Measurements from ENCODE around the gene GLIPR1L2.
A peak's percentile ranks its signal among the peaks of the same experiment; 100 is the strongest.
"Not testable (repeated sequence)": the region's sequence is repeated elsewhere in the genome, so short reads cannot be mapped to it uniquely, and the experiment has no call there.

The GLIPR1L2 gene

DNA sequence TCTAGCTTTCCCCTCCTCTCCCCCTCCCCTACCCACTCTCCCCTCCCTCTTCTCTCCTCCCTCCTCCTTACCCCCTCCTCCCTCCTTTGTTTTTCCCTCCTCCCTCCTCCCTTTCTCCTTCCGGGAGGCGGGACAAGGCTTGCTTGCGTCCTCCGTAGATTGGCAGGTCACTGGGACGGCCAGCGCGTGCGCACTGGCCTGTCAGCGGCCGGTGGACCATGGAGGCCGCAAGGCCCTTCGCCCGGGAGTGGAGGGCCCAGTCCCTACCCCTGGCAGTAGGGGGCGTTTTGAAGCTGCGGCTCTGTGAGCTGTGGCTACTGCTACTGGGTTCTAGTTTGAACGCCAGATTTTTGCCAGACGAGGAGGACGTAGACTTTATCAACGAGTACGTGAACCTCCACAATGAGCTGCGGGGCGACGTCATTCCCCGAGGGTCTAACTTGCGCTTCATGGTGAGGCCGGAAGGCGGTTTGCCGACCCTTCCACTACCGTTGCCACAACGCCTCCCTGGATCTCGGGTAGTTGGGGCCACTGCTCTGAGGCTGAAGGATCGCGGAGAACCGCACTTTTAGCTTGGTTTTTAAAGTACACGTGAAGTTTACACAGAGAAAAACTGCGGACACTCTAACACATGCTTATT lies at the start of gene GLIPR1L2:
Gene GLIPR1L2, plus strand, starts transcription at position 191 of the 640 bp plus-strand sequence. Its CDS starts 28 bp downstream, at position 219.
- no peaks in the 10 kb centered on the region for H3K9me3 Mint-ChIP-seq
- H3K36me3 Mint-ChIP-seq (ENCODE audit: low read depth) = peaks cover 2% of the 10 kb centered on the region
- peaks cover 26% of the 10 kb centered on the region for H3K4me1 Mint-ChIP-seq (ENCODE audit: low read depth)
- H3K4me3 Mint-ChIP-seq = peak within 1 kb of the TSS; percentile 86
- peaks cover 4% of the 10 kb centered on the region for H3K27me3 Mint-ChIP-seq (ENCODE audit: low read depth)
- H3K27ac Mint-ChIP-seq = peak within 1 kb of the TSS; percentile 90

DNA sequence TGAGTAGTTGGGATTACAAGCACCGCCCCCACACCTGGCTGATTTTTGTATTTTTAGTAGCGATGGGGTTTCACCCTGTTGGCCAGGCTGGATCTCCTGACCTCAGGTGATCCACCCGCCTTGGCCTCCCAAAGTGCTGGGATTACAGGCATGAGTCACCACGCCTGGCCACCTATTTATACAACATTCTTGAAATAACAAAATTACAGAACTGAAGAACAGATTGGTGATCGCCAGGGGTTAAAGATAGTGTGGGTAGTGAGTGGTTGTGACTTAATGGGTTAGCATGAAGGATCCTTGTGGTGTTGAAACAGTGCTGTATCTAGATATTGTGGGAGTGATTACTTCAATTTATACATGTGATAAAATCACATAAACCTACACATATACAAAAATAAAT lies 49.0 kb upstream of the GLIPR1L2 start:
- no peaks in the 10 kb centered on the region for H3K36me3 Mint-ChIP-seq (ENCODE audit: low read depth)
- no peak overlapping the region for H3K4me3 Mint-ChIP-seq
- H3K4me1 Mint-ChIP-seq (ENCODE audit: low read depth) = peaks cover 13% of the 10 kb centered on the region
- peaks cover 2% of the 10 kb centered on the region for H3K9me3 Mint-ChIP-seq
- no peak overlapping the region for H3K27ac Mint-ChIP-seq
- H3K27me3 Mint-ChIP-seq (ENCODE audit: low read depth) = peaks cover 29% of the 10 kb centered on the region

DNA sequence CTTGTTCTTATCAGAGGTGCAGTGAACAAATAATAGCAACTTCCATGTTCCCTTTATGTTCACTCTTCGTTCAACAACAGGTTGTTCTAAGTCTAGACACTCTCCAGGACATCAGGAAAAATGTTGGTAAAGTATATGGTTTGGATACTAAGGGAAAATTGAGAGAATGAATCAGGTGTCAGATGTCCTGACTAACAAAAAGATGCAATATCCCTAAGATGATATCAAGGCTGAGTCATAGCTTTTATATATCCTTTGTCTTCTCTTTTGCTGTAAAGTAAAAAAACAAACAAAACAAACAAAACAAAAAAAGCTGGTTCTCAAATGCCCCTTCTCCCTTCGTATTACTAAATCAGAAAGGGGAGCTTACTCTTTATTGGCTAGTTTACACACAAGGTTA lies 45.4 kb upstream of the GLIPR1L2 start:
- Mint-ChIP-seq H3K36me3 (ENCODE audit: low read depth) (no peaks in the 10 kb centered on the region), H3K27me3 (ENCODE audit: low read depth) (peaks cover 18% of the 10 kb centered on the region), H3K9me3 (peaks cover 3% of the 10 kb centered on the region), H3K4me3 (no peak overlapping the region), H3K27ac (no peak overlapping the region), H3K4me1 (ENCODE audit: low read depth) (peaks cover 4% of the 10 kb centered on the region)

DNA sequence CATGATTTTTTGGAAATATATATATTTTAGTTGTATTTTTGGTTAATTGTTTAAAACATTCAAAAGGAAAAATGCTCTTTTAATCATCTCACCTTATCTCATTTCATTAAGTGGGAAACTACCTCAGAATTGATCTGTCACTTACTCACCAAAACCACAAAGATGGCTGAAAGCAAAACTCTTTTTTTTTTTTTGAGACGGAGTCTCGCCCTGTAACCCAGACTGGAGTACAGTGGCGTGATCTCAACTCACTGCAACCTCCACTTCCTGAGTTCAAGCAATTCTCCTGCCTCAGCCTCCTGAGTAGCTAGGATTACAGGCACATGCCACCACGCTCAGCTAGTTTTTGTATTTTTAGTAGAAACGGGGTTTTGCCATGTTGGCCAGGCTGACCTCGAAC lies 44.7 kb upstream of the GLIPR1L2 start:
- H3K36me3 Mint-ChIP-seq (ENCODE audit: low read depth); H3K9me3 Mint-ChIP-seq; H3K27ac Mint-ChIP-seq; H3K4me3 Mint-ChIP-seq; H3K4me1 Mint-ChIP-seq (ENCODE audit: low read depth): not testable (repeated sequence)
- peaks cover 15% of the 10 kb centered on the region for H3K27me3 Mint-ChIP-seq (ENCODE audit: low read depth)

DNA sequence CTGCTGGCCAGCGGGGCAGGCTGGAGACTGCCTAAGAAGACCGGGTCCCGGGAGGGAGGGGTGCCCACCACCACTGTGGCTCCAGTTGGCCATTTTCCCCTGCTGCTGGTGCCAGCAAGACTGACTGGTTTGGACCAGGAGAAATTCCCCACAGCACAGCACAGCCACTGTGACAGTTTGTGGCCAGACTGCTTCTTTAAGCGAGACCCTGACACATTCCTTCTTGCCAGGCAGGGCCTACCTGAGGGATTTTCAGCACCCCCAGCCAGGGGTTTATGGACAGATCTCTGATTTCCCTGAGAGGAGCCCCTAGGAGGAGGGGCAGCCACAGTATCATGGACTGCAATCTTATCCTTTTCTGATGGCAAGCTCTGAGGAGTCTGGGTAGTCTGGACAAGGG lies 40.9 kb upstream of the GLIPR1L2 start:
- Mint-ChIP-seq H3K9me3 (peaks cover 29% of the 10 kb centered on the region), H3K27ac (no peak overlapping the region)

DNA sequence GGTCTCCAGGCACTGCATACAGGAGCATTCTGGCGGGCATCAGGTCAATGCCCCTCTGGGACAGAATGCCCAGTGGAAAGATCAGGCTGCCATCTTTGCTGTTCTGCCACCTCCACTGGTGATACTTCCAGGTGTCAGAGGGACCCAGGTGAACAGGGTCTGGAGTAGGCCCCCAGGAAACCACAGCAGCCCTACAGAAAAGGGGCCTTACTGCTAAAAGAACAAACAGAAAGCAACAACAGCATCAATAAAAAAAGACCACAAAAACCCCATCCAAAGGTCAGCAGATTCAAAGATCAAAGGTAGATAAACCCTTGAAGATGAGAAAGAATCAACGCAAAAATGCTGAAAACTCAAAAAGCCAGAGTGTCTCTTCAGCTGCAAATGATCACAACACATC lies 40.5 kb upstream of the GLIPR1L2 start:
- Mint-ChIP-seq H3K27me3 (ENCODE audit: low read depth) (peaks cover 18% of the 10 kb centered on the region), H3K4me3 (no peak overlapping the region), H3K4me1 (ENCODE audit: low read depth) (peaks cover 4% of the 10 kb centered on the region), H3K27ac (no peak overlapping the region), H3K9me3 (peaks cover 33% of the 10 kb centered on the region), H3K36me3 (ENCODE audit: low read depth) (no peaks in the 10 kb centered on the region)

More for the DNA sequence above, 40.9 kb upstream of the GLIPR1L2 start:
- peaks cover 19% of the 10 kb centered on the region for H3K27me3 Mint-ChIP-seq (ENCODE audit: low read depth)
- H3K4me1 Mint-ChIP-seq (ENCODE audit: low read depth) = peaks cover 4% of the 10 kb centered on the region
- no peaks in the 10 kb centered on the region for H3K36me3 Mint-ChIP-seq (ENCODE audit: low read depth)
- H3K4me3 Mint-ChIP-seq = no peak overlapping the region

DNA sequence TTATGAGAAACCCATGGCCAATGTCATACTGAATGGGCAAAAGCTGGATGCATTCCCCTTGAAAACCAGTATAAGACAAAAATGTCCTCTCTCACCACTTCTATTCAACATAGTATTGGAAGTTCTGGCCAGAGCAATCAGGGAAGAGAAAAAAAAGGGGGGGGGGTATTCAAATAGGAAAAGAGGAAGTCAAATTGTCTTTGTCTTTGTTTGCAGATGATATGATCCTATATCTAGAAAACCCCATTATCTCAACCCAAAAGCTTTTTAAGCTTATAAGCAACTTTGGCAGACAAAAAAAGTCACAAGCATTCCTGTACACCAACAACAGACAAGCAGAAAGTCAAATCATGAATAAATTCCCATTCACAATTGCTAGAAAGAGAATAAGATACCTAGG lies 36.9 kb upstream of the GLIPR1L2 start:
- peaks cover 30% of the 10 kb centered on the region for H3K9me3 Mint-ChIP-seq
- H3K4me3 Mint-ChIP-seq = no peak overlapping the region
- H3K4me1 Mint-ChIP-seq (ENCODE audit: low read depth) = no peaks in the 10 kb centered on the region
- peaks cover 15% of the 10 kb centered on the region for H3K27me3 Mint-ChIP-seq (ENCODE audit: low read depth)
- H3K36me3 Mint-ChIP-seq (ENCODE audit: low read depth) = no peaks in the 10 kb centered on the region
- H3K27ac Mint-ChIP-seq = no peak overlapping the region

DNA sequence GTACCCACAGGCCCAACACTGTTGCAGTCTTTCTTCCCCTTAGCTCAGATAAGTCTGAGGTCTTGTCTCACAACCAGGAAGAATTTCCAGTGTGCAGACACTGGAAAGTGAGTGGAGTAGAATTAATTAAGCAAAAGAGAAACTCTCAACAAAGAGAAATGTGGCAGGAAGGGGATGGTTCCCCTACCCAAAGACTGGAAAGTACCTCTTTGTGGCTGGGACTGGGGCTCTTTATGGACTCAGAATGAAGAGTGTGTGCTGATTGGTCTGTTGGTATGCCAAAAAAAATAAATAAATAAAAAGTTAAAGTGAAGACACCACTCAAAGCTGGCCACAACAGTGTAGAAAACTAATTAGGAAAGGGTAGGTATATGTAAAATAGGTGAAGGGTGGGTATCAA lies 30.0 kb upstream of the GLIPR1L2 start:
- H3K36me3 Mint-ChIP-seq (ENCODE audit: low read depth) = peaks cover 16% of the 10 kb centered on the region
- H3K27me3 Mint-ChIP-seq (ENCODE audit: low read depth) = no peaks in the 10 kb centered on the region
- peak overlapping the region; percentile 62 for H3K27ac Mint-ChIP-seq

DNA sequence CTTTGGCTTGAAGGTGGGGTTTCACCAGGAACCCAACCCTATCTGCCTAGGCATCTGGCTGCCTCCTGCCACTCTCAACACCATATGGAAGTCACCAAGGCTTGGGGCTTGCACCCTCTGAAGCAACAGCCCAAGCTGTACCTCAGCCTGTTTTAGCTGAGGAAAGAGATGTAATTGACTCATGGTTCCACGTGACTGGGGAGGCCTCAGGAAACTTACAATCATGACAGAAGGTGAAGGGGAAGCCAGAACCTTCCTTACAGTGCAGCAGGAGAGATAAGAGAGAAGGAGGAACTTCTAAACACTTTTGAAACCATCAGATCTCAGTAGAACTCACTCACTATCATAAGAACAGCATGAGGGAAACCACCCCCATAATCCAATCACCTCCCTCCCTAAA lies 29.5 kb upstream of the GLIPR1L2 start:
- Mint-ChIP-seq H3K4me1 (ENCODE audit: low read depth) (peaks cover 16% of the 10 kb centered on the region), H3K9me3 (peaks cover 23% of the 10 kb centered on the region), H3K4me3 (no peak overlapping the region), H3K27ac (peak overlapping the region; percentile 77), H3K27me3 (ENCODE audit: low read depth) (no peaks in the 10 kb centered on the region), H3K36me3 (ENCODE audit: low read depth) (peaks cover 16% of the 10 kb centered on the region)

More for the DNA sequence above, 30.0 kb upstream of the GLIPR1L2 start:
- Mint-ChIP-seq H3K4me1 (ENCODE audit: low read depth) (peaks cover 16% of the 10 kb centered on the region), H3K9me3 (peaks cover 23% of the 10 kb centered on the region), H3K4me3 (no peak overlapping the region)

DNA sequence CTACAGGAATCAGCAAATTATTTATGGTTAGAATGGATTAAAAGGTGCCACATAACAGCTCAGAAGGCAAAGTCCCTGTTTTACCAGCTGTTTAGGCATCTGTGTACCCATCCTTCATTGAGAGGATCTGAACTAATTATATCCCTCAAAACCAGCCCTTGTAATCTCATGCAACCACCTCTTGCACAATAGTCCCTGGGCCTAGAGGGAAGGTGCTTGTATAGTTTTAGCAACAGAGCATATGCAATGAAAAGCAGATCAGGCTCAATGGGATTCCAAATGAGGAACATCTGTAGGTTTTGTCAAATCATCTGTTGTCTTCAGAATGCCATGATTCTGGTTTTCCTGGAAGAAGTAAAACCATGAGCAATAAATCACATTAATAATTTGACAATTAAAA lies 26.0 kb upstream of the GLIPR1L2 start:
- Mint-ChIP-seq H3K27me3 (ENCODE audit: low read depth) (no peaks in the 10 kb centered on the region), H3K27ac (no peak overlapping the region), H3K4me1 (ENCODE audit: low read depth) (peaks cover 19% of the 10 kb centered on the region), H3K4me3 (no peak overlapping the region), H3K9me3 (peaks cover 19% of the 10 kb centered on the region), H3K36me3 (ENCODE audit: low read depth) (peaks cover 13% of the 10 kb centered on the region)

DNA sequence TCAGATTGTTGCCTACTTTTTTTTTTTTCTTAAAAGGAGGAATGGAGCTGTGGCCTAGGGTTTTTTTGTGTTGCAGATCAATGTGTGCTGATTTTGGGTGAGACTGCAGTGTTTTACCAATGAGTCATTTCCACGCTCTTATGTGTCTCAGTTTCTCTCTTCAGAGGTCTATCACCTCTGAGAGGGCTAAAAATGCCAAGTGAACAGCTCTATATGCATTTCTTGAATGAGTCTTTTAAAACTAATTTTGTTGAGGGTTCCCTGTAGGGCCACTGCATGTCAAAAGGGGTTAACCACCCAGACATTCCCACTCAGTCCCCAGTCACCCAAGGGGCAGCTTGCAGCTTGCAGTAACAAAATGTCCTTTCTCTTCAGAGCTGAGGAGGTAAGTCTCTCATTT lies 24.3 kb upstream of the GLIPR1L2 start:
- H3K9me3 Mint-ChIP-seq = peaks cover 3% of the 10 kb centered on the region
- peaks cover 5% of the 10 kb centered on the region for H3K4me1 Mint-ChIP-seq (ENCODE audit: low read depth)
- no peak overlapping the region for H3K27ac Mint-ChIP-seq
- H3K4me3 Mint-ChIP-seq = no peak overlapping the region
- no peaks in the 10 kb centered on the region for H3K36me3 Mint-ChIP-seq (ENCODE audit: low read depth)
- no peaks in the 10 kb centered on the region for H3K27me3 Mint-ChIP-seq (ENCODE audit: low read depth)

DNA sequence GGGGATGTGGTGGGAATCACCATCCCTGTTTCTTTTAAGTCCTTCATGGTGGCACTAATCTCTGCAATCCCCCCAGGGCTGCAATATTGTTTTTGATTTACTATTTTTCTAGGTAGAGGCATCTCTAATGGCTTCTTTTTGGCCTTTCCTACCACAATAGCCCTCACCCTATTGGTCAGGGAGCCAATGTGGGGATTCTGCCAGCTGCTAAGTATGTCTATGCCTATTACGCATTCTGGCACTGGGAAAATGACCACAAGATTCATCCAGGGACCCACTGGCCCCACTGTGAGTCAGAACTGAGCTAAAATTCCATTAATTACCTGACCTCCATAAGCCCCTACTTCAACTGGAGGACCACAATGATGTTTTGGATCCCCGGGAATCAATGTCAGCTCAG lies 15.9 kb upstream of the GLIPR1L2 start:
- Mint-ChIP-seq H3K4me3 (no peak overlapping the region), H3K4me1 (ENCODE audit: low read depth) (no peaks in the 10 kb centered on the region), H3K27me3 (ENCODE audit: low read depth) (no peaks in the 10 kb centered on the region), H3K27ac (no peak overlapping the region), H3K36me3 (ENCODE audit: low read depth) (no peaks in the 10 kb centered on the region), H3K9me3 (no peaks in the 10 kb centered on the region)

DNA sequence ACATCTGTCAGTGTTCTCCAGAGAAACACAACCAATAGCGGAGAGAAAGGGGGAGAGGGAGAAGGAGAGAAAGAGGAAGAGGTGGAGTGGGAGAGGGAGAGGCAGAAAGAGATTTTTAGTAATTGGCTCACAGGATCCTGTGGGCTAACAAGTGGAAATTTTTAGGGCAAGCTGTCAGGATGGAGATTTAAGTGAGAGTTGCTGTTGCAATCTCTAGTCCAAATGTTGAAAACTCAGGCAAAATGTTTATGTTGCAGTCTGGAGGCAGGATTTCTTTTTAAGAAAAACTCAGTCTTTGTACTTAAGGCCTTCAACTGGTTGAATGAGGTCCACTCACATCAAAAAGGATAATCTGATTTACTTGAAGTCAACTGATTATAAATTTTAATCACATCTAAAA lies 12.5 kb upstream of the GLIPR1L2 start:
- Mint-ChIP-seq H3K4me3 (no peak overlapping the region), H3K4me1 (ENCODE audit: low read depth) (no peaks in the 10 kb centered on the region), H3K27me3 (ENCODE audit: low read depth) (no peaks in the 10 kb centered on the region), H3K9me3 (no peaks in the 10 kb centered on the region), H3K36me3 (ENCODE audit: low read depth) (no peaks in the 10 kb centered on the region), H3K27ac (no peak overlapping the region)

DNA sequence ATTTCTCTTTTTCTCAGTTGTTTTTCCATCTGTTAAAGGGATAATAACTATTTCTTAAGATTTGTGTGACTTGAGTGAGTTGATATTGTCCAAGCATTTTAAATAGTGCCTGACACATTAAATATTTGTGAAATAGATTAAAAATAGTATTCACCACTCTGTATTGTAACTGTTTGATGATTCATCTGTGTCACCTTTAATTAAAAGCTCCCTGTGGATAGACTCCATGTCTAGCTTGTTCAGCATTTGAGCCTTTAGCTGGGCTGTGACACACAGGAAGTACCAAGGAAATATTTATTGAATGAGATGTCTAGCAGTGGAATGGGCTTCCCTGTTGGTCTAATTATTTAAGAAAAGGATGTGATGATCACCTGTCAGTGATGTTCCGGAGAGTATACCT lies 1.8 kb upstream of the GLIPR1L2 start:
- H3K27me3 Mint-ChIP-seq (ENCODE audit: low read depth) = no peaks in the 10 kb centered on the region
- H3K9me3 Mint-ChIP-seq = no peaks in the 10 kb centered on the region
- H3K4me1 Mint-ChIP-seq (ENCODE audit: low read depth) = peaks cover 23% of the 10 kb centered on the region
- no peak overlapping the region for H3K27ac Mint-ChIP-seq
- H3K36me3 Mint-ChIP-seq (ENCODE audit: low read depth) = peaks cover 2% of the 10 kb centered on the region
- H3K4me3 Mint-ChIP-seq = no peak overlapping the region

DNA sequence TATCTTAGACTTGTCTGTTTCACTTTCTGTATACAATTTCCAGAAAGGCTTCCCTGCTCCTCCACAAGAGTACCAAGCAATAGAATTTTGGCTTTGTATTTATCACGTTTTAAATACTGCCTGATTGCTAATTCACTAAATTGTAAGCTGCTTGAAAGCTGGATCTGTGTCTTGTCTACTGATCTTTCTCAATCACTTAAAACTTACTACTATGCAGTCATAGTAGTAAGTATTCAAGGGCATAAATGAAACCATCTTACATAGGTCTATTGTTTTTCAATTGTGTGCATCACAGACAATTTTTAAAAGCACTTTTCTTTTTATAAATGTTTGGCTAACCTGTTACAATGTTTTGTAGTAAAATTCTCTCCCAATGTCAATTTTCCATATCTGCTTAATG lies 1.2 kb upstream of the GLIPR1L2 start:
- no peaks in the 10 kb centered on the region for H3K9me3 Mint-ChIP-seq
- H3K4me3 Mint-ChIP-seq = peak overlapping the region; percentile 86
- peaks cover 23% of the 10 kb centered on the region for H3K4me1 Mint-ChIP-seq (ENCODE audit: low read depth)
- H3K36me3 Mint-ChIP-seq (ENCODE audit: low read depth) = peaks cover 2% of the 10 kb centered on the region
- H3K27ac Mint-ChIP-seq = peak overlapping the region; percentile 90
- no peaks in the 10 kb centered on the region for H3K27me3 Mint-ChIP-seq (ENCODE audit: low read depth)

All from T-helper 1 cell treated with Interleukin-12 subunit alpha and Interleukin-12 subunit beta and Interleukin-4 antibody, amounts not matched to agents 30 μg/mL and 1 μg/mL, for 36 hours (primary cell).